GM10266 (cell line): ENCODE results near the gene ZNF730.
"Not testable (repeated sequence)": the region's sequence is repeated elsewhere in the genome, so short reads cannot be mapped to it uniquely, and the experiment has no call there.

Experiments used
- DNase-seq: peaks from one replicate; pipeline ENCODE4 v3.0.0; 2012; ENCODE audit errors: extremely low spot score
- CTCF ChIP-seq: IDR thresholded peaks from 2 replicates; pipeline ENCODE4 v1.5.1; 2012; ENCODE audit warnings: mild to moderate bottlenecking, low read depth; ENCODE audit not compliant: control insufficient read depth, insufficient read depth; ENCODE audit errors: missing control alignments

The ZNF730 gene

DNA sequence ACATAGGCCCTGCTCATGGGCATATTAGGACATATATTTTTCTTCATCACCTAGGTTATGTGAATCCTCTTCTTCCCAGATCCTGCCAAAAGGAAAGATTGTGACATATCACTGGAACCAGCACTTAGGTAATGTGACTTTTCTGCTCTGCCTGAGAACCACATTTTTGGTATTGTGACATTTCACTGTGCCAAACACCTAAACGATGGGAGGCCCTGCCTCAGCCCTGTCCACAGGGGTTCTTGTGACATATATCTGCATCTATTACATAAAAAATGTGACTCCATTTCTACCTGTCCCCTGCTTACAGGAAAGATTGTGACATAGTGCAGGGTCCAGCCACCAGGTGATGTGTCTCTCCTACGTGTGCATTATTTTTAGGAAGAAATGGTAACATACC, 18.5 kb upstream of the ZNF730 start:
- DNase-seq: no peak
- TF ChIP-seq CTCF: no peak

GRCh38 chr19:23098988-23099387, 17.8 kb upstream of the ZNF730 start:
- DNase-seq: no peak
- TF ChIP-seq CTCF: no peak

DNA sequence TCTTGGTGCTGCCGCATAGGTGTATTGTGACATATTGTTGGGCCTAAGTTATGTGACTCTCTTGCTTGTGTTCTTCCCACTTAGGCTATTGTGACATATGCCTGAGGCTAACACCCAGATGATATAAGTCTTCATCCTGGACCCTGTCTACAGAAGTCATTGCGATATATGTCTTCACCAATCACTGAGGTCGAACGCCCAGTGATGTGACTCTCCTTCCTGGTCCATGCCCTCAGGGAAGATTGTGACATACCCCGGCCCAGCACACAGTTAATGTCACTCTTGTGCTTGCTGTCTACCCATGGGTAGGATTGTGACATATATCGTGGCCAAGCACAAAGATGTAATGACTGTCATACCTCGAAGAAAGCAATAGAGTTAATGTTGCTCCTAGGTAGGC, 16.9 kb upstream of the ZNF730 start:
- TF ChIP-seq CTCF: no peak
- no peak for DNase-seq

GRCh38 chr19:23101241-23101640, 15.6 kb upstream of the ZNF730 start:
- no peak for TF ChIP-seq CTCF
- no peak for DNase-seq

GRCh38 chr19:23118400-23118799, 1.6 kb downstream of the ZNF730 start:
- no peak for DNase-seq
- no peak for TF ChIP-seq CTCF

- DNase-seq: not testable (repeated sequence)
Observed at GRCh38 chr19:23134211-23134610, 17.4 kb downstream of the ZNF730 start.

DNA sequence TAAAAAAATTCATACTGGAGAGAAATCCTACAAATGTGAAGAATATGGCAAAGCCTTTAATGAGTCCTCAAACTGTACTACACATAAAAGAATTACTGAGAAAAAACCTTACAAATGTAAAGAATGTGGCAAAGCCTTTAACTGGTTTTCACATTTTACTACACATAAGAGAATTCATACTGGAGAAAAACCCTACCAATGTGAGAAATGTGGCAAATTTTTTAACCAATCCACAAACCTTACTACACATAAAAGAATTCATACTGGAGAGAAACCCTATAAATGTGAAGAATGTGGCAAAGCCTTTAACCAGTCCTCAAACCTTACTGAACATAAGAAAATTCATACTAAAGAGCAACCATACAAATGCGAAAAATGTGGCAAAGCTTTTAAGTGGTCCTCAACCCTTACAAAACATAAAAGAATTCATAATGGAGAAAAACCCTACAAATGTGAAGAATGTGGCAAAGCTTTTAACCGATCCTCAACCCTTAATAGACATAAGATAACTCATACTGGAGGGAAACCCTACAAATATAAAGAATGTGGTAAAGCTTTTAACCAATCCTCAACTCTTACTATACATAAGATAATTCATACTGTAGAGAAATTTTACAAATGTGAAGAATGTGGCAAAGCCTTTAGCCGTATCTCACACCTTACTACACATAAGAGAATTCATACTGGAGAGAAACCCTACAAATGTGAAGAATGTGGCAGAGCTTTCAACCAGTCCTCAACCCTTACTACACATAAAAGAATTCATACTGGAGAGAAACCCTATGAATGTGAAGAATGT, 29.0 kb downstream of the ZNF730 start:
- TF ChIP-seq CTCF: no peak
- DNase-seq: no peak

- no peak for TF ChIP-seq CTCF
- no peak for DNase-seq
Observed at GRCh38 chr19:23160766-23161165, 43.9 kb downstream of the ZNF730 start.

- DNase-seq: not testable (repeated sequence)
Observed at GRCh38 chr19:23168286-23168685, 51.5 kb downstream of the ZNF730 start.
